HG03025 (cell line): ENCODE measurements around the gene CCR8.

Source experiments
- ATAC-seq: cut with Tn5 transposase; IDR thresholded peaks from one replicate; pipeline ENCODE4 v1.9.1; 2021; ENCODE audit warnings: mild to moderate bottlenecking, moderate library complexity; ENCODE audit not compliant: unreplicated experiment, low FRiP score

CCR8 gene, protein sequence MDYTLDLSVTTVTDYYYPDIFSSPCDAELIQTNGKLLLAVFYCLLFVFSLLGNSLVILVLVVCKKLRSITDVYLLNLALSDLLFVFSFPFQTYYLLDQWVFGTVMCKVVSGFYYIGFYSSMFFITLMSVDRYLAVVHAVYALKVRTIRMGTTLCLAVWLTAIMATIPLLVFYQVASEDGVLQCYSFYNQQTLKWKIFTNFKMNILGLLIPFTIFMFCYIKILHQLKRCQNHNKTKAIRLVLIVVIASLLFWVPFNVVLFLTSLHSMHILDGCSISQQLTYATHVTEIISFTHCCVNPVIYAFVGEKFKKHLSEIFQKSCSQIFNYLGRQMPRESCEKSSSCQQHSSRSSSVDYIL

DNA sequence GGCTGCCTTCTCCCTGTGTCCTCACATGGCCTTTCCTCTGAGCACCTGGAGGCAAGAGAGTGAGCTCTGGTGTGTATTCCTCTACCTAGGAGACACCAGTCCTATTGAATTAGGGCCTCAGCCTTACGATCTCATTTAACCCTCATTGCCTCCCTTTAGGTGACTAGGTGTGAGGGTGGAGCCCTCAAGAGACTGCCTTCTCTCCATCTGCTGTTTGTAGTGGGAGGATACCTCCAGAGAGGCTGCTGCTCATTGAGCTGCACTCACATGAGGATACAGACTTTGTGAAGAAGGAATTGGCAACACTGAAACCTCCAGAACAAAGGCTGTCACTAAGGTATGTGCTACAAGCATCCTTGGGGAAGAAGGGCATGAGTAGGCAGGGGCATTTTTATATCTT lies at the start of gene CCR8:
CCR8 (plus strand) TSS at position 217 of the 400 bp plus-strand sequence. CDS start 2,623 bp downstream, outside the sequence.
- ATAC-seq, result no peak

DNA sequence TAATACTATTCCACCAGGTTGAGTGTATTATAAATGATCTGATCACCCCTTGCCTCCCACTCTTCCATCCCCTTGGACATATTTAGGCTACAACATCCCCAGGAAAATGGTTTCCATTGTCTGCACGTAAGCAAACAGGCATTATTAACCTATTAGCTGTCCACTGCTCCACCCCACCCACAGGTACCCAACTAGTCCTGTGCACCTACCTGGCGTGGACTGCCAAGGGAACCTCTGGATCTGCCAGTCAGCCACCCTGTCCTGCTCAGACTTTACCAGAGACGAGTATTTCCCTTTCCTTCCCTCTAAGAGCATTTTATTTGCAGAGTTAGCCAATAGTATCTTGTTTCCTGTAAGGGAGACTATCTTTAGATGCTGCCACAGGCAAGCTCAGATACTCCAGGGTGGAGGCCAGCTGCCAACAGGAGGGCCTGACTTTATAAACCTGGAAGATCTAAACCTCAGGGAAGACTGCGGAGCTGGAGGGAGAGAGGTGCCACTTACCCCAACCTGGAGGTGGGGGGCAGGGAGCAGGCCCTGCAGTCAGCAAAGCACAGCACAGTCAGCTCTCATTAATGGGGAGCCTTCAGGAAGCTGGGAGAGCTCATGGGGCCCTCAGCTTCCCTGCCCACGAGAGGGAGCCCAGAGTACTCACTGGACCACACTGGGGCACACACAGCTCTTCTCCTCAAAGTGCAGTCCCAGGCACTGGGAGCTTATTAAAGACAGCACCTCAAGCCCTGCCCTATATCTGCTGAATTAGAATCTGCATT lies 49.6 kb upstream of the CCR8 start, which contains the start of gene CX3CR1:
CX3CR1 (minus strand) TSS at position 292 of the 773 bp plus-strand sequence. CDS start 13,527 bp downstream, outside the sequence.
- ATAC-seq, result no peak

DNA sequence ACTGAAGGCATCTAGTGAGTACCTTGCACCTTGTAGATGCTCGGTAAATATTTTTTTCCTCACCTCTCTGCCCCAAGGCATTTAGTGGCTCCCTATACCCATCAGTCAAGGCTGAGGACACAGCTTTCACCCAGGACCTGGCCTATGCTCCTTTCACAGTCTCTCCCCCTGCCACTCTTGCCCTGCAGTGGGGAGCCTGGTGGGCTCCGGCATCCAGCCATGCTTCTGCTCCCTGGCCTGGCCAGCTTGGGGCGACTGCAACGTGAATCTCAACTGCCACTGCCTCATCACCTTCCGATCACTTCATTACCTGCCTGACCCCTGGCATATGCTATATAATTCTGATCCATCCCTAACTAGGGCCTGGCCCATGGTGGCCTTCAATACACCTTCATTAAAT lies 48.9 kb upstream of the CCR8 start:
- no peak for ATAC-seq

DNA sequence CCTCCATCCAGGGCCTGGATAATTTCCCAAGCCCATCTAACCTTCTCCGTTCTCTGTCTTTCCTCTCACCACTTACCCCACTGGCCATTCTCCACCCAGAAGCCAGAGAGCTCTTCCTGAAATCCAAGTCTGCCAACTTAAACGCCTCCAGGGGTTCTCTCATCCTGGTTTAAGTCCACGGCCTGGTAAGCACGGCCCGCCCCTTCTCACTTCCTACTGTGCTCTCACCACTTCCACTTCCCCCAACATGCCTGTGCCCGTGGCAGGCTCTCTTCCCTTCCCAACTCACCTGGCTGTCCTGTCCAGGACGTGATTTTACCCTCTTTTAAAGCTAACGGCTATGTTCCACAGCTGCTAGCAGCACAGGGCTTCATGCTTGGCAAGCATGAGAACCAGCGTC lies 48.0 kb upstream of the CCR8 start:
- no peak for ATAC-seq

DNA sequence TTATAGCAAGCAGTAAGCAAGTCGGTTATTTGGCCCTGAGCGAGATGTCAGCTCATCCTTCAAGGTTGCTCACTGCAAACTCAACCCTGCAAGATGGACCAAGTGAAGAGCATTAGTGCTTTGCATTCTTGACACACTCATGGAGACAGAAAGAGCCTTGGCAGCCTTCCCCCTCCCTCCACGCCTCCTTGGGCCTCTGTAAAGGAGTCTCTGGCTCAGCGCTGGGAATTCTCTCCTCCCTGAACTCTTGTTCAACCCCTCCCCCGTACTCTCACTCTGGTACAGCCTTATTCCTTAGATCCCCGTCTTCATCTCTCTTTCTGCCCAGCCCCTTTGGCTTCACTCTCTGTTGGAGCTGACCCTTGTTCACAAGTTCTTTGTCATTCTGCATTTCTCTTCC lies 47.5 kb upstream of the CCR8 start:
- ATAC-seq, result no peak

DNA sequence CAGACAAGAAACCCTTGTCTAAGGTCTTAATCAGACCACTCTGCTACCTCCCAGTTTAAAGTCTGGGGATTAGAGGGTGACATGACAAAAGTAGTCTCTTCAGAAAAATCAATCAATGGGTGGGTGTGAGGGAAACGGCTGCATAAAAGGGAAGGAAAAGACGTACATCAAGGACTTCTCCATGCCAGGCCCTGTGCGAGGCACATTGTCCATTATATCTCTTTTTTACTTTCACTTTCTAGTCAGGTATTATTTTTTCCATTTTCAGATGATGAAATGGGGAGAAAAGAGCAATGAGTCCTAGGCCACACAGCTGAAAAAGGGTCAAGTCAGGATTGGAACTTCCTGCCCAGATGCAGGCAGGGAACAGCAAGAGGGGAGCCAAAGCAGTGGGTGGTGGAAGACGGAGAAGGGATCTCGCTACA lies 45.0 kb upstream of the CCR8 start:
- ATAC-seq, result no peak

DNA sequence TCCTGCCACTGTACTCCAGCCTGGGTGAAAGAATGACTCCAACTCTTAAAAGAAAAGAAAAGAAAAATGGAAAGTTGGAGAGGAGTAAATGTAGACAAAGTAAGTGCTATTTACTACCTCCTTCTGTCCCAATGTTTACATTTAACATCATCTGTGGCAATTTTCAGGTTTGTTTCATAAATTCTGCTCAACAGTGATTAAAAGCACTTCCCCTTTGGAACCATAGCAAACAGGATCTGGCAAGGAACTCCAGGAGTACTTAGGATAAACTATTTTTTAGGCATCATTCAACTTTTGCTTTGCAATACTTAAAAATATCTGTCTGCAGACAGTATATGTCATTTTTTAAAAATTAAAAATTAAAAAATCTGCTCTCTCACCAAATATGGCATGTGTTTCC lies 44.2 kb upstream of the CCR8 start:
- no peak for ATAC-seq

DNA sequence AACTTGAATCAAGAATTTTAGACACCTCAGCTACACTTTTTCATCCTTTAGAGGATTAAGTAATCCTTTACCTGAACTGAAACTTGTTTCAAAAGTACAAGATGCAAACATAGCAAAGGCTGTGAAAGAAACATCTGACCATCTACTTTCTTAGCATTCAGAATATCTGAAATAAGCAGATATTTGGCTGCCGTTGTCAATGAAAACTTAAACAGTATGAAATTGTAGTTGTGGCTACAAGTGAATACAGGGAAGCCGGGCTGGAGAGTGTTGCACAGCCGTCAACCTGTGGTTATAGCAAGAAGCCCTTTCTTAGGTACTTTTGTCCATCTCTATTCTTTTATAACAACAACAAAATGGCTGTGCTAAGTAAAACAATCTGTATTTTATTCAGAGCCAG lies 42.7 kb upstream of the CCR8 start:
- ATAC-seq, result no peak

DNA sequence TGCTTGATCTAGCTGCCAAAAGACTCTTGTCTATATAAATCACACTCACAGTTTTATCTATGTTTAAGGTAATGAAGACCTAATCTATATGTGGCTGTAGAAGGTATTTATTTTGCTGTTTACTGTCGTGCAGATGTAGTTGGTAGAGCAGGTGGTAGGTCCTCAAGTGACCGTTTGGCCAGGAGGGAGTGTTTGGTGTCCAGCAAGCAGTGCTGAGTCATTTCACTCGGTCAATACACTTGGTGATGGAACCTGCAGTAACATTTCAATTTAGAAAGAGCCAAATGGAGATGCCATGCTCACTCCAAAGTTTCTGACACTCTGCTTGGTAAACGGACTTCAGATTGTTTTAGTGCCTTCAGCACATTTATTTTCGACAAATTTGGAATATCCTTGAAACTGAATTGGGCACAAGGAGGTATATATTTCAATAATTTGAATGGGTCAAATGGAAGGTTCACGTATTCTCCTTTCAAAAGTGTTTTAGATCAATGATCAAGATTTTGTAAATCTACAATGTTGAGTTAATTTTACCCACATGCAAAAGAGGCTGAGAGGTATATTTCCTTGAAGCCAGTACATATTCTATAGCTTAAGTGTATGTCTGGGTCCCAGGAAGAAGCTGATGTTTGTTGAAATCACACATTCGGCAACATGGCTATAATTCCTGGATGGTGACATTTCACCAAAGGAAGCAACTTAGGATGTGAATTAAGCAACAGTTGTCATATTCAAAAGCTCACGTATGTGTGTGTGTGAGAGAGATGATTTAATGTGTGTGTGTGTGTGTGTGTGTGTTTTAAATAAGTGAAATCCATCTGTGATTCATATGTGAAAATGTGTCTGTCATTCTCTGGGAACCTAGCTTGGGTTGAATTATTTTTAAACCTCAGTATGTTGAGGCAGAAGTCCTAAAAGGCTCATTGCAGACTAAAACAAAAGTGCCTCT lies 42.0 kb upstream of the CCR8 start:
- no peak for ATAC-seq

DNA sequence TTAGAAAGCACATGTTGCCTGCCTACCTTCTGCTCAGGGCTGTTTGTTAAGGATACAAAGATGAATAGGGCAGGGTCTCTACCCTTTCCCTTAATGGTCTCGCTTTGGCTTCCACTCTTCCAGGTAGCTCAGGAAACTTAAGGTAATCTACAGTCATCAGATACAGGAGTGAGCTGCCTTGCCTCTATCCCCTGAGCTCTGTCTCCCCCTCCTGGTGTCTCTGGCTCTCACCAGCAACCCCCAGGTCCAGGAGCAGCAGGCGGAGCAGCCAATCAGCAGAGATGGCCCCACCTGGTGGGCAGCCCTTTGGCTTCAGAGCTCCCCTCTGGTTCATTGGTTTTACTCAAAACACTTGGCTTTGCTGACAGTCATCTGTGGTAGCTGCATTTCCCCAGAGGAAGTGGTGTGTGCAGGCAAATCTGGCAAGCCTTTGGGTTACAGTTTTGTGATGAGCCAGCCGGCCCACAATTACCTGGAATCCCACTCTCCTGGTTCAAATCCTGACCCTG lies 41.2 kb upstream of the CCR8 start:
- peak; percentile 97 for ATAC-seq

DNA sequence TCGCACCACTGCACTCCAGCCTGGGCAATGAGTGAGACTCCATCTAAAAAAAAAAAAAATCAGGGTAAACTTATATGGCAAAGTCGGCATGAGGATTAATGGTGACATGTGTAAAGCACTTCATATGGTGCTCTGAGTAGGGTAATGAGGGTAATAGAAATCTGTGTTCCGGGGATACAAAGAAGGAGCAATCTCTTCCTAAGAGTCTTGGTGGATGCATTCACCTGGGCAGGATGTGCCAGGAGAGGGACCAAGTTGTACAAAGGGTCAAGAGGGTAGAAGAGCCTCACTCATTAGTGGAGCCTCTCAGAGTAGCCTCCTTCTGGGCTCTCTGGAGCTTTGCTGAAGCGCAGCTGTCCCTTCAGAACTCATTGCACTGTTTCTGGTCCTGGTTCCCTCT lies 40.4 kb upstream of the CCR8 start:
- ATAC-seq, result no peak

DNA sequence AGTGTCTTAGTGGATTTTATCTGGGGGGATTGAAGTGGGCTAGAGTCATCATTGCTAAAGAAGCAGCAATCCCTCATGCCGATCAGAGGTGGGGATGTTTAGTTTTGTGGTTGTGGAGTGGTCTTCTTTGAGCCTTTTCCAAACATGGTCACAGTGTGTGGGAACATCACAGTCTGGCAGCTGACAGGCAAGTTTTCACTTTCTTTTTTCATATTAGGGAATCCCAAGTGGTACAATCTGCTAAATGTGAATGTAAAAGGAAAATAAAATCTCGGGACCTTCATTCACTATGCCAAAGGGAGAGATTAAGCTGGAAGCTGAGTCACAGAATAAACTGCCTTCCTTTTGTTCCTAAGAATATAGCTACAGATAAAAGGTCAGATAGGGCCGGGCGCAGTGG lies 39.3 kb upstream of the CCR8 start:
- no peak for ATAC-seq

DNA sequence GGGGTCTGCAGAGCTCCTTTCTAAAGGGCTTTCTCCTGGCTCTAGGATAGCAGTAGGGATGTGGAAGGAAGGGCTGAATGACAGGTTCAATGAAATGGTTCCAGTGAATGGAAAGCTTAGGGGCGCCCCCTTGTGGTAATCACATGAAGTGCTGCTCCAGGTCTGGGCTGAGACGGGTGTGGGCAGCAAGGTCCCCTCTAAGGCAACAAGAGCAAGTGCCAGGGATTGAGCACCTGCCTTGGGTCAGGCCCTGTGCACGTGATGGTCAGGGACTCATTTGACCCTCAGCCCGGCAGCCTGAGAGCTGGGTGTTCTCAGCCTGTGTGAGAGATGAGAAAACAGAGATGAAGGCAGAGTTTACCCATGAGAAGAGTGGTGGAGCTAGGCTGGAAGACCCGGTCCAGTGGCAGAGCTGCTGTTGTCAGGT lies 37.6 kb upstream of the CCR8 start:
- ATAC-seq, result no peak

DNA sequence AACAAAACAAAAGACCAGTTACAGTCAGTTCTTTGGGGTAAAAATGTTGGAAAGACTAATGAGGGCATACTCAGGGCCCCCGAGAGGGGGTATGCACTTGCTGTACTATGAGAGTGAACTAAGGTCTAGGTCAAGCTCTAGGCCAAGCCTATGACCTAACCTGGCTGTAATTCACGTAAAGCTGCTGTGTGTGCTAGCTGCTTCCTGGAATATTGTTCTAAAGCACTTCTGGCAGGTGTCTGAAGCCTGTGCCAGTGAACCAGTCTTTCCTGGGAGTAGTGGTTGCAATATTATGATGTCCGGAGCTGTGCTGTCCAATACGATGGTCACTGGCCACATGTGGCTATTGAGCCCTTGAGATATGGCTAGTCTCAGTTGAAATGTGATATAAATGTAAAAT lies 36.5 kb upstream of the CCR8 start:
- no peak for ATAC-seq

DNA sequence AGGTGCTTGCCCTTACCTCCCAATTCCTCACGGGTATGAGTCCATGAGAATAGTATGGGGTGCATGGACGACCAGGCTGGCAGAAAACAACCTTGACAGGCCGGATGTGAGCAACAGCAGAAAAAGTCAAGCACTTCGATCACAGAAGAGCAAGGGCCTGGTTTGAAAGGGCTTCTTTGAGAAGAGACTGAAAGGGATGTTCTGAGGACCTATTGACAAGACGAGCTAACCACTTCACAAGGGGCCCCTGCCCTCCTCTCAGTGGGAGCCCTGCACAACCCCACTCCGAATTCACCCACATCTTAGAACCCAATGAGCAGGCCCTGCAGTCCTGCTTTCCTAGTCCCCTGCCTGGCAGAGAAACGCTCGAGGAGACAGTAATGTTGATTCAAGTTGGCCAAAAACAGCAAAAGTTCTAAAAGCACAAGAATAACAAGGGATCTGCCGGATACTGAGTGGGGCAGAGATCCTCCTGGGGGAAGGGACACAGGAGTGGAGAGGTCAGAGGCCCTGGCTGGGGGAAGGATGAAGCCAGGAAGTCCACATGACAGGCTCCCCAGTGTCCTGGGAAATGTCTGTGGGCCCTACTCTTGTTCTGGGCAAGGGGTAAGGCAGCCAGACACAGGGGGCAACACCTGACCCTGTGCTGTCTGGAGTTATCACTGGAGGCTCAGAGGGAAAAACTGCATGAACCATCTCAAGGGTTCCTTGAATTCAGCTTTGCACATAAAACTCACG lies 34.9 kb upstream of the CCR8 start:
- no peak for ATAC-seq

DNA sequence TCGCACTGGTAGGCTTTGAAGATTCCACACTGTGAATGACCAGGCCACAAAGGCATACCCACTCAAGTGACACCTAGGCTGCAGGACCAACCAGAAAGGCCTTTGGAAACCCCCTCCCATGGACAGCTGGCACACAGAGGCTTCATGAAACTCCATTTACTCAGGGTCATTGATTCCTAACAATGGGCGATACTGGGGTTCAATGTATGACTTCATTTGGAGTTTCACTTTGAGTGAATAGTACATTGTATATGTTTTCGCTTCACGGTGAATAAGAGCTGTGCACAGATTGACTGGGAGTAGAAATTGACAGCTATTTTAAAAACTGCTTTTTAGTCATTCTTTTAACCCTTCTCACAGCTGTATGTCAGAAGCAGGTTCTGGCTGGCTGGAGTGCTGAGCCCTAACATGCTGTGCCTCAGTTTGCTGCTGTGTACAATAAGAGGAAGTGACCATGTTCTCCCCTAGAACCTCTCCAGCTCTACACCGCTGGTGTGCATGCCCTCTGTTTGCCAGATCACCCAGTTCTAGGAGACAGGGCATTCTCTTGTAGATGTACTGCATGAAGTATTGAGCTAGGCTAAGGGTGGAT lies 34.2 kb upstream of the CCR8 start:
- peak; percentile 66 for ATAC-seq

DNA sequence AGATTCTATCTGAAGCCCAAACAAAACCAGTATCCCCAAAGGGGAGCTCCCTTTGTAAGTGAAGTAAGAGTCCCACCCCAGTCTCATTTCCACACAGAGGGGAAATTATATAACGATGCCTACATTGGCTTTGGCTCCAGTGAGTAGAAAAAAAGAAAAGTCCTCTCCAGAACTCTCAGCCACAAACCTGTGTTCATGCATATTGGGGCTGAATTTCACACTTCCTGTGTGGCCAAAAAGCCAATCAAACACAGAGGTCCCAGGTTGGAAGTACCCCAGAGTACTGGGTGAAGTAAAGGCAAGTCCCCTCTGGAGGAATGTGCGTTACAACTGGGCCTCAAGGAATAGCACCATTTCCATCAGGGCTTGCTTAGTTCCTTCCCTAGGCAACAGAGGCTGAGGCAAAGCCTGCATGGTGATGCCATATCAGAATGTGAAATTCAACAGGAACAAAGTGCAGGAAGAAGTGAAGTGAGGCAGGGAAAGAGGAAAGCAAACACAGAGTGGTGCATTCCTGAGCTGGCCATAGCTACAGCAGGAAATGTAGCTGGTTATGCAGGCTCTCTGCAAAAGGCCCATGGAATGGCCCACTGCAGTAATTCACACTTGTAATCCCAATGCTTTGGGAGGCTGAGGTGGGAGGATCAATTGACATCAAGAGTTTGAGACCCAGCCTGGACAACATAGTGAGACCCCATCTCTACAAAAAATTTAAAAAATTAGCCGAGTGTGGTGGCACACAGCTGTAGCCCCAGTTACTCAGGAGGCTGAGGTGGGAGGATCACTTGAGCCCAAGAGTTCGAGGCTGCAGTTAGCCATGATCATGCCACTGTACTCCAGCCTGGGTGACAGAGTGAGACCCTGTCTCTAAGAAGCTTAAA lies 33.1 kb upstream of the CCR8 start:
- ATAC-seq, result no peak

DNA sequence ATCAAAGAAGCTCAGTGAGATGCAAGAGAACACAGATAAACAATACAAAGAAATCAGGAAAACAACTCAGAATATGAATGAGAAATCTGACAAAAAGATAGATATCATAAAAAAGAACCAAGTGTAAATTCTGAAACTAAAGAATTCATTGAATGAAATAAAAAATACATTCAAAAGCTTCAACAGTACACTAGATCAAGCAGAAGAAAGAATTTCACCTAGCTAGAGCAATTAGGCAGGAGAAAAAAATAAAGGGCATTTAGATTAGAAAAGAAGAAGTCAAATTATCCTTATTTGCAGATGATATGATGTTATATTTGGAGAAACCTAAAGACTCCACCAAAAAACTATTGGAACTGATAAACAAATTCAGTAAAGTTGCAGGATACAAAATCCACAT lies 30.2 kb upstream of the CCR8 start:
- no peak for ATAC-seq
